GM12878 (cell line): ENCODE measurements around the gene CNOT11.

ENCODE experiments used
- CHD2 ChIP-seq: IDR thresholded peaks from 2 replicates; pipeline ENCODE4 v1.6.1; 2011; ENCODE audit warnings: low read depth, low read length, improper control_type of control experiment, borderline replicate concordance
- EP300 ChIP-seq, 2 experiments: fragments of 150-350 bp in 1 of 2; IDR thresholded peaks; 2 replicates each; pipeline ENCODE4 v1.6.1; 2011 to 2012; ENCODE audit warnings: low read depth in 2 of 2, low read length in 2 of 2, borderline replicate concordance in 1 of 2, improper control_type of control experiment in 1 of 2, inconsistent platforms in 1 of 2; ENCODE audit not compliant: control insufficient read depth in 1 of 2
- EZH2 ChIP-seq: IDR thresholded peaks from 2 replicates; pipeline ENCODE4 v1.6.1; 2012; ENCODE audit warnings: low read depth, mild to moderate bottlenecking, control low read depth, inconsistent platforms, low read length, borderline replicate concordance; ENCODE audit not compliant: control insufficient read depth
- PML ChIP-seq: IDR thresholded peaks from 2 replicates; pipeline ENCODE4 v1.6.1; 2012; ENCODE audit warnings: low read length, inconsistent platforms
- POLR2AphosphoS5 ChIP-seq: IDR thresholded peaks from 2 replicates; pipeline ENCODE4 v1.6.1; 2011; ENCODE audit warnings: mild to moderate bottlenecking, low read length, inconsistent platforms
- TF ChIP-seq, protein P1 (sequence below), 3 experiments: IDR thresholded peaks in 2 of 3; conservative IDR thresholded peaks in 1 of 3; 2 replicates each; pipeline ENCODE4 v1.5.1; 2011; ENCODE audit warnings: low read depth in 3 of 3, low read length in 3 of 3, mild to moderate bottlenecking in 3 of 3, control low read depth in 2 of 3, moderate library complexity in 2 of 3, inconsistent platforms in 1 of 3, mixed read lengths in 1 of 3; ENCODE audit not compliant: control insufficient read depth in 2 of 3, insufficient read depth in 1 of 3; ENCODE audit errors: extremely low read depth in 1 of 3

DNA sequence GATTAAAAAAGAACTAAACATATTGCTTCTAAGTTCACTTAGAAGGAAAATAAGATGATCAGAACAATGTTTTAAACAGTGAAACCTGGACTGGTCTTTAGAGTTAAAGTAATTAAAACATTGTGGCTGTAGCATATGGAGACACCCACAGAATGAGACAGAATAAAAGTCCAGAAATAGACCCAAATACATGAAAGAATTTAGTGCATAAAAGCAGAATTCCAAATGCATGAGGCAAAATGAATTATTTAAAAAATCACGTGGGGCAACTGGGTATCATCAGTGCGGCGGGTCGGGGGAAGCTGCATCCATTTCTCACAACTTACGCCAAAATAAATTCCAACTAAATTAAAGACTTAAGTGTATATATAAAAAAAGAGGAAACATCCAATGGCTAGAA is 43.7 kb downstream of the CNOT11 start:
- TF ChIP-seq, protein P1, sequence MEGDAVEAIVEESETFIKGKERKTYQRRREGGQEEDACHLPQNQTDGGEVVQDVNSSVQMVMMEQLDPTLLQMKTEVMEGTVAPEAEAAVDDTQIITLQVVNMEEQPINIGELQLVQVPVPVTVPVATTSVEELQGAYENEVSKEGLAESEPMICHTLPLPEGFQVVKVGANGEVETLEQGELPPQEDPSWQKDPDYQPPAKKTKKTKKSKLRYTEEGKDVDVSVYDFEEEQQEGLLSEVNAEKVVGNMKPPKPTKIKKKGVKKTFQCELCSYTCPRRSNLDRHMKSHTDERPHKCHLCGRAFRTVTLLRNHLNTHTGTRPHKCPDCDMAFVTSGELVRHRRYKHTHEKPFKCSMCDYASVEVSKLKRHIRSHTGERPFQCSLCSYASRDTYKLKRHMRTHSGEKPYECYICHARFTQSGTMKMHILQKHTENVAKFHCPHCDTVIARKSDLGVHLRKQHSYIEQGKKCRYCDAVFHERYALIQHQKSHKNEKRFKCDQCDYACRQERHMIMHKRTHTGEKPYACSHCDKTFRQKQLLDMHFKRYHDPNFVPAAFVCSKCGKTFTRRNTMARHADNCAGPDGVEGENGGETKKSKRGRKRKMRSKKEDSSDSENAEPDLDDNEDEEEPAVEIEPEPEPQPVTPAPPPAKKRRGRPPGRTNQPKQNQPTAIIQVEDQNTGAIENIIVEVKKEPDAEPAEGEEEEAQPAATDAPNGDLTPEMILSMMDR (IDR thresholded peaks at IDR 0.05 in 2 of 3, conservative IDR thresholded peaks at IDR 0.05 in 1 of 3; ENCODE audit: control insufficient read depth in 2 of 3, extremely low read depth in 1 of 3, insufficient read depth in 1 of 3, low read depth in 3 of 3, low read length in 3 of 3): no peak
- TF ChIP-seq CHD2 (no peak), PML (no peak), EZH2 (no peak), POLR2AphosphoS5 (no peak), EP300 (IDR thresholded peaks at IDR 0.05; ENCODE audit: borderline replicate concordance in 1 of 2, control insufficient read depth in 1 of 2, low read depth in 2 of 2, low read length in 2 of 2) (no peak)
